HepG2 (cell line): Measurements from ENCODE around the gene MXD1. TPM values are rescaled to one million over a fixed set of nuclear protein-coding genes. Genes with fewer than 3 reads are reported as not detected.
A peak's percentile ranks its signal among the peaks of the same experiment; 100 is the strongest.

ENCODE experiments used
- ARNTL ChIP-seq: sonication (generic); formaldehyde crosslinking; IDR thresholded peaks from 2 replicates; pipeline ENCODE4 v1.4.0; 2020; ENCODE audit warnings: mild to moderate bottlenecking, missing genetic modification reagents
- DPF2 ChIP-seq: sonication (generic); formaldehyde crosslinking; IDR thresholded peaks from 2 replicates; pipeline ENCODE4 v1.4.0; 2020; ENCODE audit warnings: mild to moderate bottlenecking, low read depth, missing genetic modification reagents, borderline replicate concordance
- PLRG1 ChIP-seq: fragments of 450-650 bp; conservative IDR thresholded peaks from 2 replicates; pipeline ENCODE4 v1.6.1; 2016
- POLR2G ChIP-seq: fragments of 200-400 bp; formaldehyde crosslinking; IDR thresholded peaks from 2 replicates; pipeline ENCODE4 v1.6.1; 2018; ENCODE audit warnings: mild to moderate bottlenecking, low read depth, low read length, moderate library complexity
- SAP130 ChIP-seq: IDR thresholded peaks from 2 replicates; pipeline ENCODE4 v1.6.1; 2016; ENCODE audit warnings: low read depth
- SOX6 ChIP-seq, 2 experiments: fragments of 450-650 bp in 1 of 2; sonication (generic) in 1 of 2; formaldehyde crosslinking in 1 of 2; IDR thresholded peaks; 2 replicates each; pipeline versions ENCODE4 v1.4.0 to v1.6.1; 2017 to 2020; ENCODE audit warnings: antibody characterized with exemption in 1 of 2, mild to moderate bottlenecking in 1 of 2, missing genetic modification reagents in 1 of 2
- ZMYM2 ChIP-seq: sonication (generic); formaldehyde crosslinking; IDR thresholded peaks from 2 replicates; pipeline ENCODE4 v1.8.0; 2022; ENCODE audit warnings: mild to moderate bottlenecking, missing genetic modification reagents
- ZNF260 ChIP-seq: sonication (generic); formaldehyde crosslinking; IDR thresholded peaks from 2 replicates; pipeline ENCODE4 v1.4.0; 2020; ENCODE audit warnings: missing genetic modification reagents, low read depth, mild to moderate bottlenecking, borderline replicate concordance
- ZNF629 ChIP-seq: sonication (generic); formaldehyde crosslinking; conservative IDR thresholded peaks from 2 replicates; pipeline ENCODE4 v1.5.0; 2020; ENCODE audit warnings: missing genetic modification reagents
- ZNF652 ChIP-seq: IDR thresholded peaks from 2 replicates; pipeline ENCODE4 v1.6.1; 2016; ENCODE audit warnings: low read depth, borderline replicate concordance
- ZNF749 ChIP-seq: sonication (generic); formaldehyde crosslinking; IDR thresholded peaks from 2 replicates; pipeline ENCODE4 v1.8.0; 2022; ENCODE audit warnings: mild to moderate bottlenecking, missing genetic modification reagents, moderate library complexity, borderline replicate concordance
- ZNF761 ChIP-seq: sonication (generic); formaldehyde crosslinking; conservative IDR thresholded peaks from 2 replicates; pipeline ENCODE4 v1.4.0; 2020; ENCODE audit warnings: mild to moderate bottlenecking, missing genetic modification reagents
- ZSCAN25 ChIP-seq: sonication (generic); formaldehyde crosslinking; IDR thresholded peaks from 2 replicates; pipeline ENCODE4 v1.8.0; 2022; ENCODE audit warnings: mild to moderate bottlenecking, missing genetic modification reagents
- polyA plus RNA-seq, 8 experiments: library from polyadenylated mRNA; depleted of rRNA in 3 of 8; stranded (reverse) in 7 of 8; unstranded in 1 of 8; fragments of >200 nt; fragmentation: Illumina TruSeq in 4 of 8; extraction: Trizol in 4 of 8; gene quantifications; 2 replicates each; pipeline versions ENCODE4 v1.2.1 to v1.2.3, GENCODE V29; 2011 to 2016; ENCODE audit warnings: low read depth in 4 of 8, missing spikeins in 1 of 8, mixed read lengths in 1 of 8; ENCODE audit not compliant: insufficient read depth in 1 of 8
- total RNA-seq, 5 experiments: library from RNA; depleted of rRNA; stranded (reverse); fragments of >200 nt; fragmentation: Illumina TruSeq; extraction: Trizol; gene quantifications; 2 replicates each; pipeline ENCODE4 v1.2.3, GENCODE V29; 2016; ENCODE audit warnings: low read depth in 1 of 5
- TF ChIP-seq, protein P1 (sequence below): sonication (generic); formaldehyde crosslinking; IDR thresholded peaks from 2 replicates; pipeline ENCODE4 v1.4.0; 2020; ENCODE audit warnings: missing genetic modification reagents, borderline replicate concordance
- TF ChIP-seq, protein P2 (sequence below), 2 experiments: sonication (generic) in 1 of 2; formaldehyde crosslinking in 1 of 2; IDR thresholded peaks; 2 replicates each; pipeline versions ENCODE4 v1.5.1 to v1.6.1; 2011 to 2020; ENCODE audit warnings: borderline replicate concordance in 1 of 2, low read depth in 1 of 2, low read length in 1 of 2, mild to moderate bottlenecking in 1 of 2, missing genetic modification reagents in 1 of 2, moderate library complexity in 1 of 2
- TF ChIP-seq, protein P3 (sequence below): sonication (generic); formaldehyde crosslinking; IDR thresholded peaks from 2 replicates; pipeline ENCODE4 v1.4.0; 2020; ENCODE audit warnings: missing genetic modification reagents, low read depth, mild to moderate bottlenecking, borderline replicate concordance
- TF ChIP-seq, protein P4 (sequence below): sonication (generic); formaldehyde crosslinking; IDR thresholded peaks from 2 replicates; pipeline ENCODE4 v1.4.0; 2020; ENCODE audit warnings: missing genetic modification reagents

Gene MXD1
- total and polyA plus RNA-seq, 2 of the 13 experiments (the other 11 are each of a cell fraction or from before 2014, with no cell fraction given) = 6.4 to 14.9 TPM

DNA sequence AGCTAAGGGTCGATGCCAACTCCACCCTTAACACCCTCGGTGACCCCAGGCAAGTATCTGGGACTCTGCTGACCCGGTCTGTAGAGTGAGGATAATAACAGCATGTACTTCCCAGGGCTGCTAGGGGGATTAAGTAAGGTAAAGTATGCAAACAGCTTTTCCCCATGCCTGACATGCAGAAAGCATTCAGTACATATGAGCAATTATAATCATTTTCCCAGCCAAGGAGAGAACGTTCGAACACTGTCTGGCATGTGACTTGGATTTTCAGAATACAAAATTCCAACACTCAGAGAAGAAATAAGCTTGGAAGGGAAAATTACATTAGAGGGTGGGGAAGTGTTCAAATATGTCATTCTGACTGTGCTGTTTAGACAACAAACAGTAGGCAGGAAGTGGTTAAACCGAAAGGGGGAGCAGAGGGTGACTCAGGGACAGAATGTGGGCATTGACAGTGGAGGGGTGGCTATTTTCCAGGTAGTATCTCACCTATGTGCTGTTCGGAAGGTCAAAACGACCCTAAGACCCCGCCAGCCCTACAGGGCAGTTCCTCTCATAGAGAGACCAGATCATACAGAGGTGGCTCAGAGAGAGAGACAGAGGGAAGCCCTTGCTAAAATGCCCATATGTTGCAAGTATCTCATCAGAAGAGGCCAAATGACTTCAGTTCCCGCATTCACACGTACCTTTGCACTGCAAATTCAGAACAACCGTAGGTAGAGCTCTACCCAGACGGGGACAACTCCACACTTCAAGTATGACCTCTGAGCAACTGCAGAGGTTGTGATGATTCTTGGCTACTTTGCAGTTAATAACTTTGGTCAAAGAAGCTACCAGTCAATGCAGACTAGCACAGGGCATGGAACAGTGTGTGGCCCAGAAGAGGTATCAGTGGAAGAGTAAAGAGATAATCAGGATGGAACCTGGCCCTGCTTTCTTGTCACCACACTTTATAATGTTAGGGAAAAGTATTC lies 31.7 kb downstream of the MXD1 start (continued):
- TF ChIP-seq ZNF761 (CRISPR knock-in tag) = 0 out of 2 replicates have a peak, but pooled peaks have one; percentile 27
- peak; percentile 73 for TF ChIP-seq POLR2G
- TF ChIP-seq, protein P1, sequence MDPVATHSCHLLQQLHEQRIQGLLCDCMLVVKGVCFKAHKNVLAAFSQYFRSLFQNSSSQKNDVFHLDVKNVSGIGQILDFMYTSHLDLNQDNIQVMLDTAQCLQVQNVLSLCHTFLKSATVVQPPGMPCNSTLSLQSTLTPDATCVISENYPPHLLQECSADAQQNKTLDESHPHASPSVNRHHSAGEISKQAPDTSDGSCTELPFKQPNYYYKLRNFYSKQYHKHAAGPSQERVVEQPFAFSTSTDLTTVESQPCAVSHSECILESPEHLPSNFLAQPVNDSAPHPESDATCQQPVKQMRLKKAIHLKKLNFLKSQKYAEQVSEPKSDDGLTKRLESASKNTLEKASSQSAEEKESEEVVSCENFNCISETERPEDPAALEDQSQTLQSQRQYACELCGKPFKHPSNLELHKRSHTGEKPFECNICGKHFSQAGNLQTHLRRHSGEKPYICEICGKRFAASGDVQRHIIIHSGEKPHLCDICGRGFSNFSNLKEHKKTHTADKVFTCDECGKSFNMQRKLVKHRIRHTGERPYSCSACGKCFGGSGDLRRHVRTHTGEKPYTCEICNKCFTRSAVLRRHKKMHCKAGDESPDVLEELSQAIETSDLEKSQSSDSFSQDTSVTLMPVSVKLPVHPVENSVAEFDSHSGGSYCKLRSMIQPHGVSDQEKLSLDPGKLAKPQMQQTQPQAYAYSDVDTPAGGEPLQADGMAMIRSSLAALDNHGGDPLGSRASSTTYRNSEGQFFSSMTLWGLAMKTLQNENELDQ (CRISPR knock-in tag) = no peak
- TF ChIP-seq PLRG1 = no peak
- TF ChIP-seq, protein P2, sequence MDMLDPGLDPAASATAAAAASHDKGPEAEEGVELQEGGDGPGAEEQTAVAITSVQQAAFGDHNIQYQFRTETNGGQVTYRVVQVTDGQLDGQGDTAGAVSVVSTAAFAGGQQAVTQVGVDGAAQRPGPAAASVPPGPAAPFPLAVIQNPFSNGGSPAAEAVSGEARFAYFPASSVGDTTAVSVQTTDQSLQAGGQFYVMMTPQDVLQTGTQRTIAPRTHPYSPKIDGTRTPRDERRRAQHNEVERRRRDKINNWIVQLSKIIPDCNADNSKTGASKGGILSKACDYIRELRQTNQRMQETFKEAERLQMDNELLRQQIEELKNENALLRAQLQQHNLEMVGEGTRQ (IDR thresholded peaks at IDR 0.05; ENCODE audit: low read depth, low read length) = 0 out of 2 replicates have a peak, but pooled peaks have one; percentile 11
- TF ChIP-seq, protein P2 (CRISPR knock-in tag; IDR thresholded peaks at IDR 0.05; ENCODE audit: borderline replicate concordance) = no peak
- TF ChIP-seq SOX6 (IDR thresholded peaks at IDR 0.05) = no peak
- TF ChIP-seq SOX6 (CRISPR knock-in tag; IDR thresholded peaks at IDR 0.05) = peak; percentile 36
- TF ChIP-seq, protein P3, sequence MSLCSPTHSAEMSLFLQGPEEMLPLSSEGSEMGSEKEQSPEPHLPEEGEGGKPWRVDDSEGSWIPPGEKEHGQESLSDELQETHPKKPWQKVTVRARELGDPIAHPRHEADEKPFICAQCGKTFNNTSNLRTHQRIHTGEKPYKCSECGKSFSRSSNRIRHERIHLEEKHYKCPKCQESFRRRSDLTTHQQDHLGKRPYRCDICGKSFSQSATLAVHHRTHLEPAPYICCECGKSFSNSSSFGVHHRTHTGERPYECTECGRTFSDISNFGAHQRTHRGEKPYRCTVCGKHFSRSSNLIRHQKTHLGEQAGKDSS (CRISPR knock-in tag) = peak; percentile 80; the same call in 1 of the 2 replicates
- peak; percentile 53; the same call in 1 of the 2 replicates for TF ChIP-seq DPF2
- TF ChIP-seq ZNF749 (CRISPR knock-in tag) = peak; percentile 54; the same call in 1 of the 2 replicates
- TF ChIP-seq ZSCAN25 (CRISPR knock-in tag) = peak; percentile 37; the same call in 1 of the 2 replicates
- no peak for TF ChIP-seq ZNF260
- peak; percentile 51; the same call in 1 of the 2 replicates for TF ChIP-seq ZMYM2
- TF ChIP-seq SAP130 = peak; percentile 80
- TF ChIP-seq, protein P4, sequence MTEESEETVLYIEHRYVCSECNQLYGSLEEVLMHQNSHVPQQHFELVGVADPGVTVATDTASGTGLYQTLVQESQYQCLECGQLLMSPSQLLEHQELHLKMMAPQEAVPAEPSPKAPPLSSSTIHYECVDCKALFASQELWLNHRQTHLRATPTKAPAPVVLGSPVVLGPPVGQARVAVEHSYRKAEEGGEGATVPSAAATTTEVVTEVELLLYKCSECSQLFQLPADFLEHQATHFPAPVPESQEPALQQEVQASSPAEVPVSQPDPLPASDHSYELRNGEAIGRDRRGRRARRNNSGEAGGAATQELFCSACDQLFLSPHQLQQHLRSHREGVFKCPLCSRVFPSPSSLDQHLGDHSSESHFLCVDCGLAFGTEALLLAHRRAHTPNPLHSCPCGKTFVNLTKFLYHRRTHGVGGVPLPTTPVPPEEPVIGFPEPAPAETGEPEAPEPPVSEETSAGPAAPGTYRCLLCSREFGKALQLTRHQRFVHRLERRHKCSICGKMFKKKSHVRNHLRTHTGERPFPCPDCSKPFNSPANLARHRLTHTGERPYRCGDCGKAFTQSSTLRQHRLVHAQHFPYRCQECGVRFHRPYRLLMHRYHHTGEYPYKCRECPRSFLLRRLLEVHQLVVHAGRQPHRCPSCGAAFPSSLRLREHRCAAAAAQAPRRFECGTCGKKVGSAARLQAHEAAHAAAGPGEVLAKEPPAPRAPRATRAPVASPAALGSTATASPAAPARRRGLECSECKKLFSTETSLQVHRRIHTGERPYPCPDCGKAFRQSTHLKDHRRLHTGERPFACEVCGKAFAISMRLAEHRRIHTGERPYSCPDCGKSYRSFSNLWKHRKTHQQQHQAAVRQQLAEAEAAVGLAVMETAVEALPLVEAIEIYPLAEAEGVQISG = 0 out of 2 replicates have a peak, but pooled peaks have one; percentile 38
- TF ChIP-seq ARNTL (CRISPR knock-in tag) = 0 out of 2 replicates have a peak, but pooled peaks have one; percentile 14
- no peak for TF ChIP-seq ZNF629 (CRISPR knock-in tag)
- TF ChIP-seq ZNF652 (CRISPR knock-in tag) = peak; percentile 97
